HEK293 (cell line): ENCODE measurements around the gene GRIP1.

Experiments
- HOXD13 ChIP-seq: sonication (generic); formaldehyde crosslinking; IDR thresholded peaks from 2 replicates; pipeline ENCODE4 v1.8.0; 2022; ENCODE audit warnings: missing genetic modification reagents, borderline replicate concordance
- KLF10 ChIP-seq: fragments of 450-650 bp; IDR thresholded peaks from 2 replicates; pipeline ENCODE4 v1.5.1; 2018; ENCODE audit warnings: missing biosample characterization, mild to moderate bottlenecking, missing genetic modification characterization
- MYNN ChIP-seq: fragments of 450-650 bp; formaldehyde crosslinking; IDR thresholded peaks from 2 replicates; pipeline ENCODE4 v1.5.1; 2016; ENCODE audit warnings: missing biosample characterization, missing genetic modification characterization, borderline replicate concordance
- MZF1 ChIP-seq: fragments of 450-650 bp; formaldehyde crosslinking; IDR thresholded peaks from 2 replicates; pipeline ENCODE4 v1.5.1; 2017; ENCODE audit warnings: missing biosample characterization, missing genetic modification characterization, borderline replicate concordance
- PRDM10 ChIP-seq: fragments of 450-650 bp; formaldehyde crosslinking; IDR thresholded peaks from 2 replicates; pipeline ENCODE4 v1.5.1; 2016; ENCODE audit warnings: missing biosample characterization, missing genetic modification characterization
- REPIN1 ChIP-seq: fragments of 450-650 bp; formaldehyde crosslinking; IDR thresholded peaks from 2 replicates; pipeline ENCODE4 v1.5.1; 2017; ENCODE audit warnings: missing biosample characterization, missing genetic modification characterization, low read depth
- SCRT2 ChIP-seq: fragments of 450-650 bp; formaldehyde crosslinking; IDR thresholded peaks from 2 replicates; pipeline ENCODE4 v1.5.1; 2016; ENCODE audit warnings: missing biosample characterization, missing genetic modification characterization
- SP3 ChIP-seq: fragments of 450-650 bp; formaldehyde crosslinking; IDR thresholded peaks from 2 replicates; pipeline ENCODE4 v1.5.1; 2016; ENCODE audit warnings: missing biosample characterization, missing genetic modification characterization
- ZNF148 ChIP-seq: fragments of 450-650 bp; formaldehyde crosslinking; IDR thresholded peaks from 2 replicates; pipeline ENCODE4 v1.5.0; 2017; ENCODE audit warnings: missing biosample characterization, missing genetic modification characterization, borderline replicate concordance
- ZNF175 ChIP-seq: fragments of 450-650 bp; formaldehyde crosslinking; IDR thresholded peaks from 2 replicates; pipeline ENCODE4 v1.5.1; 2016; ENCODE audit warnings: missing biosample characterization, missing genetic modification characterization
- ZNF211 ChIP-seq: fragments of 450-650 bp; formaldehyde crosslinking; IDR thresholded peaks from 2 replicates; pipeline ENCODE4 v1.5.1; 2016; ENCODE audit warnings: low read depth, missing biosample characterization, missing genetic modification characterization
- ZNF214 ChIP-seq: fragments of 450-650 bp; formaldehyde crosslinking; IDR thresholded peaks from 2 replicates; pipeline ENCODE4 v1.5.1; 2017; ENCODE audit warnings: missing biosample characterization, mild to moderate bottlenecking, missing genetic modification characterization, borderline replicate concordance
- ZNF221 ChIP-seq: fragments of 450-650 bp; formaldehyde crosslinking; IDR thresholded peaks from 2 replicates; pipeline ENCODE4 v1.5.1; 2017; ENCODE audit warnings: missing biosample characterization, missing genetic modification characterization, borderline replicate concordance
- ZNF324 ChIP-seq: fragments of 450-650 bp; formaldehyde crosslinking; IDR thresholded peaks from 2 replicates; pipeline ENCODE4 v1.5.1; 2016; ENCODE audit warnings: missing biosample characterization, missing genetic modification characterization
- ZNF404 ChIP-seq: fragments of 450-650 bp; formaldehyde crosslinking; IDR thresholded peaks from 2 replicates; pipeline ENCODE4 v1.5.1; 2017; ENCODE audit warnings: missing biosample characterization, missing genetic modification characterization
- ZNF513 ChIP-seq: fragments of 450-650 bp; IDR thresholded peaks from 2 replicates; pipeline ENCODE4 v1.5.1; 2018; ENCODE audit warnings: missing biosample characterization, missing genetic modification characterization
- ZNF544 ChIP-seq: fragments of 450-650 bp; formaldehyde crosslinking; IDR thresholded peaks from 2 replicates; pipeline ENCODE4 v1.5.0; 2017; ENCODE audit warnings: missing biosample characterization, missing genetic modification characterization
- ZNF707 ChIP-seq: fragments of 450-650 bp; formaldehyde crosslinking; IDR thresholded peaks from 2 replicates; pipeline ENCODE4 v1.5.1; 2016; ENCODE audit warnings: missing biosample characterization, missing genetic modification characterization
- ZNF768 ChIP-seq: fragments of 450-650 bp; formaldehyde crosslinking; IDR thresholded peaks from 2 replicates; pipeline ENCODE4 v1.5.1; 2018; ENCODE audit warnings: missing biosample characterization, mild to moderate bottlenecking, missing genetic modification characterization
- ZNF791 ChIP-seq: fragments of 450-650 bp; formaldehyde crosslinking; IDR thresholded peaks from 2 replicates; pipeline ENCODE4 v1.5.1; 2016; ENCODE audit warnings: missing biosample characterization, missing genetic modification characterization
- ZXDB ChIP-seq: fragments of 450-650 bp; formaldehyde crosslinking; IDR thresholded peaks from 2 replicates; pipeline ENCODE4 v1.5.1; 2016; ENCODE audit warnings: missing biosample characterization, missing genetic modification characterization
- TF ChIP-seq, protein P1 (sequence below): fragments of 450-650 bp; formaldehyde crosslinking; IDR thresholded peaks from 2 replicates; pipeline ENCODE4 v1.5.1; 2017; ENCODE audit warnings: missing biosample characterization, missing genetic modification characterization

The GRIP1 gene

GRCh38 chr12:66319266-66319954 lies 359.5 kb downstream of the GRIP1 start (continued):
- TF ChIP-seq PRDM10 (tag by site-specific recombination) = no peak
- peak; percentile 37; the same call in 1 of the 2 replicates for TF ChIP-seq HOXD13 (CRISPR knock-in tag)
- no peak for TF ChIP-seq SP3 (tag by site-specific recombination)
- TF ChIP-seq ZNF791 (tag by site-specific recombination) = no peak
- no peak for TF ChIP-seq ZNF404
- no peak for TF ChIP-seq ZNF324
- TF ChIP-seq ZNF148 (tag by site-specific recombination) = no peak
- TF ChIP-seq ZNF768 (tag by site-specific recombination) = no peak
- no peak for TF ChIP-seq MZF1 (tag by site-specific recombination)
- TF ChIP-seq ZNF175 (tag by site-specific recombination) = no peak
- TF ChIP-seq KLF10 (tag by site-specific recombination) = peak; percentile 63
- TF ChIP-seq, protein P1, sequence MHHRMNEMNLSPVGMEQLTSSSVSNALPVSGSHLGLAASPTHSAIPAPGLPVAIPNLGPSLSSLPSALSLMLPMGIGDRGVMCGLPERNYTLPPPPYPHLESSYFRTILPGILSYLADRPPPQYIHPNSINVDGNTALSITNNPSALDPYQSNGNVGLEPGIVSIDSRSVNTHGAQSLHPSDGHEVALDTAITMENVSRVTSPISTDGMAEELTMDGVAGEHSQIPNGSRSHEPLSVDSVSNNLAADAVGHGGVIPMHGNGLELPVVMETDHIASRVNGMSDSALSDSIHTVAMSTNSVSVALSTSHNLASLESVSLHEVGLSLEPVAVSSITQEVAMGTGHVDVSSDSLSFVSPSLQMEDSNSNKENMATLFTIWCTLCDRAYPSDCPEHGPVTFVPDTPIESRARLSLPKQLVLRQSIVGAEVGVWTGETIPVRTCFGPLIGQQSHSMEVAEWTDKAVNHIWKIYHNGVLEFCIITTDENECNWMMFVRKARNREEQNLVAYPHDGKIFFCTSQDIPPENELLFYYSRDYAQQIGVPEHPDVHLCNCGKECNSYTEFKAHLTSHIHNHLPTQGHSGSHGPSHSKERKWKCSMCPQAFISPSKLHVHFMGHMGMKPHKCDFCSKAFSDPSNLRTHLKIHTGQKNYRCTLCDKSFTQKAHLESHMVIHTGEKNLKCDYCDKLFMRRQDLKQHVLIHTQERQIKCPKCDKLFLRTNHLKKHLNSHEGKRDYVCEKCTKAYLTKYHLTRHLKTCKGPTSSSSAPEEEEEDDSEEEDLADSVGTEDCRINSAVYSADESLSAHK (tag by site-specific recombination) = peak; percentile 84
- no peak for TF ChIP-seq MYNN (tag by site-specific recombination)
- TF ChIP-seq REPIN1 (tag by site-specific recombination) = no peak
- peak; percentile 38; the same call in 1 of the 2 replicates for TF ChIP-seq ZXDB (tag by site-specific recombination)
- no peak for TF ChIP-seq ZNF513 (tag by site-specific recombination)
- TF ChIP-seq ZNF544 (tag by site-specific recombination) = no peak
- 0 out of 2 replicates have a peak, but pooled peaks have one; percentile 8 for TF ChIP-seq SCRT2 (tag by site-specific recombination)
- TF ChIP-seq ZNF221 (tag by site-specific recombination) = no peak
- no peak for TF ChIP-seq ZNF211 (tag by site-specific recombination)
- TF ChIP-seq ZNF214 (tag by site-specific recombination) = no peak
- TF ChIP-seq ZNF707 (tag by site-specific recombination) = no peak
